PC-9 (cell line): Measurements from ENCODE around the gene EXO1.

Source experiments
- EZH2 ChIP-seq: fragments of 200-600 bp; sonication (generic); IDR thresholded peaks from 2 replicates; pipeline ENCODE4 v1.8.0; 2017; ENCODE audit warnings: antibody characterized with exemption, low read depth
- TF ChIP-seq, protein P1 (sequence below): fragments of 200-600 bp; sonication (generic); conservative IDR thresholded peaks from 2 replicates; pipeline ENCODE4 v1.6.1; 2017; ENCODE audit warnings: mixed run types, antibody characterized with exemption, mild to moderate bottlenecking, moderate library complexity

DNA sequence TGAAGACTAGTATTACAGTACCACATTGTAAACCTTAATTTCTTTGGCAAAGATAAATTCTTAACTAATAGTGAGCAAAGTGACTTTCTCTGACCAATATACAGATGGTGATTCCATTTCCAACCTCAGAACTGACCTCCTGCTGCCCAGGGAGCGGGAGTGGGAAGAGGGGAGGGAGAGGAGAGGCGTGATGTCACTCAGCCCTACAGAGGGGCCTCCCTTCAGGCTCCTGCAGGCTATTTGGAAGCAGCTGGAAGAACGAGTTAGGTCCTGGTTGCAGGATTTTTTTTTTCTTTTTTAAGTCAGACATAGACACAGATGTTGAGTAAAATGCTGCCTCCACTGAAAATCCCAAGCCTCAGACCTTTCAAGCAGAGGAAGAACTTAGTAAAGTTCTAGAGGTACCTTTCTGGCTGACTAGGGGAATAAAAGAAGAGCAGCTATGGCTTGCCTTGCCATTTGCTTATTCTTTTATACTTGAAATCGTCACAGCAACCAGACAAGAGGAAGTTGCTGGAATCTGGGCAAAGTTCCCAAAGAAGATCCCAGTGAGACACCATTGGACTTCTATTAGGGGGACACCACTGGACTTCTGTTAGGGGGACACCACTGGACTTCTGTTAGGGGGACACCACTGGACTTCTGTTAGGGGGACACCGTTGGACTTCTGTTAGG, 54.5 kb downstream of the EXO1 start:
- TF ChIP-seq, protein P1, sequence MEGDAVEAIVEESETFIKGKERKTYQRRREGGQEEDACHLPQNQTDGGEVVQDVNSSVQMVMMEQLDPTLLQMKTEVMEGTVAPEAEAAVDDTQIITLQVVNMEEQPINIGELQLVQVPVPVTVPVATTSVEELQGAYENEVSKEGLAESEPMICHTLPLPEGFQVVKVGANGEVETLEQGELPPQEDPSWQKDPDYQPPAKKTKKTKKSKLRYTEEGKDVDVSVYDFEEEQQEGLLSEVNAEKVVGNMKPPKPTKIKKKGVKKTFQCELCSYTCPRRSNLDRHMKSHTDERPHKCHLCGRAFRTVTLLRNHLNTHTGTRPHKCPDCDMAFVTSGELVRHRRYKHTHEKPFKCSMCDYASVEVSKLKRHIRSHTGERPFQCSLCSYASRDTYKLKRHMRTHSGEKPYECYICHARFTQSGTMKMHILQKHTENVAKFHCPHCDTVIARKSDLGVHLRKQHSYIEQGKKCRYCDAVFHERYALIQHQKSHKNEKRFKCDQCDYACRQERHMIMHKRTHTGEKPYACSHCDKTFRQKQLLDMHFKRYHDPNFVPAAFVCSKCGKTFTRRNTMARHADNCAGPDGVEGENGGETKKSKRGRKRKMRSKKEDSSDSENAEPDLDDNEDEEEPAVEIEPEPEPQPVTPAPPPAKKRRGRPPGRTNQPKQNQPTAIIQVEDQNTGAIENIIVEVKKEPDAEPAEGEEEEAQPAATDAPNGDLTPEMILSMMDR = no peak
- TF ChIP-seq EZH2 = no peak
